Naive B cell (primary cell): ENCODE results near the gene RPRD2. TPM values are rescaled to one million over a fixed set of nuclear protein-coding genes. Genes with fewer than 3 reads are reported as not detected.

Experiments
- ATAC-seq, 2 donors: fragments of 150-1000 bp; cut with Tn5 transposase; 2 replicates each; pipeline ENCODE4 v1.10.0; 2021; ENCODE audit warnings: low read depth in 2 of 2, mild to moderate bottlenecking in 2 of 2, moderate library complexity in 2 of 2
- DNase-seq: peaks from one replicate; pipeline ENCODE4 v3.0.0; 2022
- H3K27ac Mint-ChIP-seq, 6 donors: one replicate each; pipeline ENCODE4 v1.8.0; 2020 to 2022; ENCODE audit warnings: mild to moderate bottlenecking in 6 of 6, mixed read lengths in 6 of 6, moderate library complexity in 5 of 6, inconsistent platforms in 2 of 6
- H3K27me3 Mint-ChIP-seq, 3 donors: one replicate each; pipeline ENCODE4 v1.8.0; 2021 to 2022; ENCODE audit warnings: mixed read lengths in 3 of 3, mild to moderate bottlenecking in 1 of 3
- H3K36me3 Mint-ChIP-seq, 2 donors: one replicate each; pipeline ENCODE4 v1.8.0; 2020 to 2022; ENCODE audit warnings: mixed read lengths in 2 of 2, inconsistent platforms in 1 of 2, mild to moderate bottlenecking in 1 of 2
- H3K4me1 Mint-ChIP-seq, 3 donors: one replicate each; pipeline ENCODE4 v1.8.0; 2020 to 2022; ENCODE audit warnings: mixed read lengths in 3 of 3, inconsistent platforms in 1 of 3, mild to moderate bottlenecking in 1 of 3, moderate library complexity in 1 of 3
- H3K4me3 Mint-ChIP-seq, 8 donors: one replicate each; pipeline ENCODE4 v1.8.0; 2020 to 2022; ENCODE audit warnings: mild to moderate bottlenecking in 8 of 8, mixed read lengths in 8 of 8, moderate library complexity in 8 of 8, inconsistent platforms in 2 of 8
- H3K9me3 Mint-ChIP-seq, 7 donors: one replicate each; pipeline ENCODE4 v1.8.0; 2020 to 2022; ENCODE audit warnings: mixed read lengths in 7 of 7, mild to moderate bottlenecking in 5 of 7, inconsistent platforms in 2 of 7, moderate library complexity in 1 of 7
- polyA plus RNA-seq, 6 donors: library from polyadenylated mRNA; unstranded; fragments of 300-500 nt; fragmentation: Illumina TruSeq; gene quantifications; one replicate each; pipeline ENCODE4 v1.2.3, GENCODE V29; 2021; ENCODE audit warnings: low read depth in 6 of 6

The RPRD2 gene
- polyA plus RNA-seq, 6 donors from 2014 or later: 2.6 to 49.9 (median 28.6) TPM

DNA sequence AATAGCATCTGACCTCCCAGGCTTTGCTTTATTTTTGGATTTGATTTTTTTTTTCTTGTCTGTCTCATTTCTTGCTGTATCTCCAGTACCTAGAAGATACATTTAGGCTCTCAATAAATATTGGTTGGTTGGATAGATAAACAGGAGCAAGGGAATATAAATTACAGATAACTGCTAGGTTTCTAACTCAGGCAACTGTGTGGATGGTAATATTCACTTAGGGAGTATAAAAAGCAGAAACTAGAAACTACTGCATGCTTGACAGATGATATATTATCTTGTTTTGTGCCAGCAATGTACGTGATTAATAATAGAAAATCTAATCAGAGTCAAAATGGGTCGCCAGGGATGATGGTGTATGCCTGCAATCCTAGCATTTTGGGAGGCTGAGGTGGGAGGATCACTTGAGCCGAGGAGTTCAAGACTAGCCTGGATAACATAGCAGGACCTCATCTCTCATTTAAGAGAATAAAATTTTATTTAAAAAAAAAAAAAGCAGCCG, 92.2 kb downstream of the RPRD2 start:
- Mint-ChIP-seq H3K27me3 (no peaks in the 10 kb centered on the region), H3K36me3 (peaks cover 7 to 10% of the 10 kb centered on the region in 2 donors), H3K27ac (peak overlapping the region in 2 of 6 donors; percentile 27 to 65), H3K4me1 (peaks cover 0 to 4% (median 0%) of the 10 kb centered on the region in 3 donors), H3K9me3 (no peaks in the 10 kb centered on the region), H3K4me3 (no peak overlapping the region)
- no peak for ATAC-seq
- no peak for DNase-seq

DNA sequence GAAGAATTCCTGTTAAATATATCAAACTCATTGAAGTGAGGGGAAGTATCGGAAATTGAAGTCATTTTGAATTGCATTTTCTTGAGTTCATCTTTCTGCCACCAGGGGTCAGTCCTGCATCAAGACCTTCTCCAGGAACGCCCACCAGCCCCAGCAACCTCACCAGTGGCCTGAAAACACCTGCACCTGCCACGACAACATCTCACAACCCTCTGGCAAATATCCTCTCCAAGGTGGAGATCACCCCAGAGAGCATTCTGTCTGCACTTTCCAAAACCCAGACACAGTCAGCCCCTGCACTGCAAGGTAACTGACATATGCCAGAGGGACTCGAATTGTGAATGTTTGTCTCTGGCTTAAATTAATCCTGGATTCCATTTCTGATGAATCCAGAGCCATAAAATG, 100.5 kb downstream of the RPRD2 start:
- ATAC-seq (peak; percentile 73 to 84), DNase-seq (peak; percentile 63)
- peak overlapping the region in 3 of 6 donors; percentile 35 to 83 (median 42) for H3K27ac Mint-ChIP-seq
- no peak overlapping the region for H3K4me3 Mint-ChIP-seq
- peaks cover 0 to 6% of the 10 kb centered on the region in 2 donors for H3K36me3 Mint-ChIP-seq
- H3K9me3 Mint-ChIP-seq: no peaks in the 10 kb centered on the region
- H3K4me1 Mint-ChIP-seq: peaks cover 4 to 6% (median 4%) of the 10 kb centered on the region in 3 donors
- H3K27me3 Mint-ChIP-seq: no peaks in the 10 kb centered on the region

DNA sequence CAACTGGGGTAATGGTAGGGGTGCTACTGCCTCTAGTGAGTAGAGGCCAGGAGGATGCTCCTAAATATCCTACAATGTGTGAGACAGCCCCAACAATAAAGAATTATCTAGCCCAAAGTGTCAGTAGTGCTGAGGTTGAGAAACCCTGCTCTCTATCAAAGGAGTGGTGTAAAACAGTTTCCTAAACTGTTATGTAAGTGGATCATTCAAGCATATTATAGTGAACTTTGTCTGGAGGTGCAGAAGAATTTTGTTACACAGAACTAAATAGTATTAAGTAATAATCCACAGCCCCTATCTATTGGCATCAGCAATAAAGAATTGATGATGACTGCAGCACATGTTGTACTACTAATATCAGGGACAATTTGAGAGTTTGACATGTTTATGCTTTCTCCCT, 103.0 kb downstream of the RPRD2 start:
- Mint-ChIP-seq H3K27ac (peak overlapping the region in 1 of 6 donors; percentile 6), H3K9me3 (no peaks in the 10 kb centered on the region), H3K36me3 (peaks cover 13 to 19% of the 10 kb centered on the region in 2 donors), H3K4me1 (peaks cover 4 to 8% (median 6%) of the 10 kb centered on the region in 3 donors), H3K27me3 (no peaks in the 10 kb centered on the region), H3K4me3 (no peak overlapping the region)
- DNase-seq (no peak), ATAC-seq (no peak)

DNA sequence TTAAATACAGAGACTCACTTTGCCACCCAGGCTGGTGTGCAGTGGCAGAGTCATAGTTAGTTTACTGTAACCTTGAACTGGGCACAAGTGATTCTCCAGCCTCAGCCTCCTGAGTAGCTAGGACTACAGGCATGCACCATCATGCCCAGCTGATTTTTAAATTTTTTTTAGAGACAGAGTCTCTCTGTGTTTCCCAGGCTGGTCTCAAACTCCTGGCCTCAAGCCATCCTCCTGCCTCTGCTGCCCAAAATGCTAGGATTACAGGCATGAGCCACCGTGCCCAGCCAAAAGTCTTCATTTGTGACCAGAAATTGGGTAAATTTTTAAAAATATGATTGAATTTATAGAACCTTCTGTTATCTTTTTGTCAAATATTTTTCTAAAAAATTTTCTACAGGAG, 105.3 kb downstream of the RPRD2 start:
- H3K36me3 Mint-ChIP-seq: peaks cover 13 to 24% of the 10 kb centered on the region in 2 donors

DNA sequence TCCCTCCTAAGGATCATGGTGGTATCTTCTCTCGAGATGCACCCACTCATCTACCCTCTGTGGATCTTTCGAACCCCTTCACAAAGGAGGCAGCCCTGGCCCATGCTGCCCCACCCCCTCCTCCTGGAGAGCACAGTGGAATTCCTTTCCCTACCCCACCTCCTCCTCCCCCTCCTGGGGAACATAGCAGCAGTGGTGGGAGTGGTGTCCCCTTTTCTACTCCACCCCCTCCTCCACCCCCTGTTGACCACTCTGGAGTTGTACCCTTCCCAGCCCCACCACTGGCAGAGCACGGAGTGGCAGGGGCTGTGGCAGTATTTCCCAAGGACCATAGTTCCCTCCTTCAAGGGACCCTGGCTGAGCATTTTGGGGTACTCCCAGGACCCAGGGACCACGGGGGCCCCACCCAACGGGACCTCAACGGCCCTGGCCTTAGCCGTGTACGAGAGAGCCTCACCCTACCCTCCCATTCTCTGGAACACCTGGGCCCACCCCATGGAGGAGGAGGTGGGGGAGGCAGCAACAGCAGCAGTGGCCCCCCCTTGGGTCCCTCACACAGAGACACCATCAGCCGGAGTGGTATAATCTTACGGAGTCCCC, 108.8 kb downstream of the RPRD2 start:
- no peak overlapping the region for H3K27ac Mint-ChIP-seq
- no peaks in the 10 kb centered on the region for H3K27me3 Mint-ChIP-seq
- DNase-seq (no peak), ATAC-seq (no peak)
- H3K4me3 Mint-ChIP-seq: no peak overlapping the region
- H3K9me3 Mint-ChIP-seq: no peaks in the 10 kb centered on the region
- peaks cover 13 to 24% of the 10 kb centered on the region in 2 donors for H3K36me3 Mint-ChIP-seq
- peaks cover 0 to 4% (median 0%) of the 10 kb centered on the region in 3 donors for H3K4me1 Mint-ChIP-seq

More for the DNA sequence above, 105.3 kb downstream of the RPRD2 start:
- Mint-ChIP-seq H3K4me1 (peaks cover 3 to 6% (median 4%) of the 10 kb centered on the region in 3 donors), H3K27me3 (no peaks in the 10 kb centered on the region), H3K9me3 (no peaks in the 10 kb centered on the region), H3K27ac (no peak overlapping the region), H3K4me3 (no peak overlapping the region)
- DNase-seq (no peak), ATAC-seq (no peak)

DNA sequence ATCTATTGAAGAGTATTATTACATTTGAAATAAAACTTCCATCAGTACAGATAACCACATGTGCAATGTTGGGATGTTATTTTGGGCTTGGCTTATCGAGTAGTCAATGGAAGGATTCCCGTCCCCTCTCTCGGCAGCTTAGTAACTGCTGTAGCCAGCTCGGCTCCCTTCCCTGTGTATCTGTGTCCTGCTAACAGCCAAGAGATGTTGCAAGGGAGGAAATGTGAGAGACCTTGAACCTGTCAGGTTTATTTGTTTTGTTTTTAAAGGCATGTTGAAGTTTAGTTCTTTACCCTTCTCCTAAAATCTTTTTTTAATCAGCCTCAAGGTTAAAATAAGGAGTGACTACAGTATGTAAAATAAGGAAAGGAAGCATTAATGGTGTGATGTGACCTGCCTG, 109.7 kb downstream of the RPRD2 start:
- Mint-ChIP-seq H3K27ac (peak overlapping the region in 2 of 6 donors; percentile 44 to 65), H3K9me3 (no peaks in the 10 kb centered on the region), H3K4me1 (peaks cover 0 to 8% (median 0%) of the 10 kb centered on the region in 3 donors), H3K4me3 (peak overlapping the region in 1 of 8 donors; percentile 12), H3K27me3 (no peaks in the 10 kb centered on the region), H3K36me3 (peaks cover 13 to 24% of the 10 kb centered on the region in 2 donors)
- DNase-seq: no peak
- no peak for ATAC-seq

DNA sequence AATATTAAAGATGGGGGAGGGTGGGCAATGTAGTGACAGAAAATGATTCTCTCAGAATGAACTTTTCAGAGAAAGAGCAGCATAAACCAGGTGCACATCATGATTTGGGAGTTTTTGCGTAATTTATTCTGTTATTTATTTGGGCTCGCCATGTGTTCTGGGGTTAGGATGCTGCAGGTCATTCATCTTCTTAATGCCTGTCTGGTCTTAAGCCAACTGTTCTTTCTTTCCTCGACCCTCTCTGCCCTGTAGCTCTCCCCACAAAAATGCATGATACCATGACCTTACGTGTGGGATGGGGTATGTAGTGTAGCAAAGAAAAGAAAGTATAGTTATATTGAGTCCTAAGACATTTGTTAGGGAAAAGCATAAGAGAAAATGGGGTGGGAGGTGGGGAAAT, 110.9 kb downstream of the RPRD2 start:
- no peak for ATAC-seq
- Mint-ChIP-seq H3K4me3 (no peak overlapping the region), H3K9me3 (no peaks in the 10 kb centered on the region), H3K27me3 (no peaks in the 10 kb centered on the region), H3K27ac (peak overlapping the region in 1 of 6 donors; percentile 7), H3K36me3 (peaks cover 13 to 24% of the 10 kb centered on the region in 2 donors), H3K4me1 (peaks cover 0 to 8% (median 0%) of the 10 kb centered on the region in 3 donors)
- DNase-seq: no peak

DNA sequence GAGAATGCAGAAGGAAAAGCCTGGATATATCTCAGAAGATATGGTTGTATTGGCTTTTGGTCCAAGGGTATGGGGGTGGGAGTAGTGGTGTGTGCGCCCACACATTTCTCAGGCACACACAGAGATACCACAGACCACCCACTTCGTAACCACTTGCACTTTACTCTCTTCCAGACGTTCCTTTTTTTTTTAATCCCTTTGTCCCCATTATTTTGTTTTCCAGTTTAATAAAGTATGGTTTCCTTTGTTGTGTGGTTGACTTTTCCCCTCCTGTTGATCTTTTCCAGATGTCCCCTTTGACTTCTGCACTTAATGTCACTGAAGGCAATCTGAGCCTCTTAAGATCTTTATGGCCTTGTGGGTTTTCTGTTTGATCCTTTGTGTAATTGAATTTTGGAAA, 112.8 kb downstream of the RPRD2 start:
- no peaks in the 10 kb centered on the region for H3K9me3 Mint-ChIP-seq

DNA sequence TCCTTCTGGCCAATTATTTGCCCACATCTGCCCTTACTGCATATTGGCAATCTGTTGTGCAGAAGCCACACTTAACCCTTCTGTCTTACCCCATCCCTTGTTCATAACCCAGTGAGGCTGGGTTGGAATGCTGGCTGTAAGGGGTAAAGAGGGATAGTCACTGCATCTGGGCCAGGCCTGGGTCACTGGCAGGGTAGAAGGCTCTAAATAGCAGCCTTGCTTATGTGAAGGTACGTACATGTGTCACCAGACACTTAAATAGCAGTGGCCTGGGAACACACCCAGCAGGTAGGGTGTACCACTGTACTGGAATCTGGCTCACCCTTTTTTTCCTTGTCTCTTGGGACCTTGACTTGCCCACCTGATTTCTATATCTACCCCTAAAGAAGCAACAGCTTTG, 113.4 kb downstream of the RPRD2 start:
- Mint-ChIP-seq H3K9me3 (no peaks in the 10 kb centered on the region), H3K36me3 (peaks cover 0 to 2% of the 10 kb centered on the region in 2 donors), H3K4me1 (peaks cover 0 to 4% (median 0%) of the 10 kb centered on the region in 3 donors), H3K4me3 (no peak overlapping the region), H3K27me3 (no peaks in the 10 kb centered on the region), H3K27ac (peak overlapping the region in 3 of 6 donors; percentile 0 to 58 (median 0))
- DNase-seq: no peak
- no peak for ATAC-seq

More for the DNA sequence above, 112.8 kb downstream of the RPRD2 start:
- Mint-ChIP-seq H3K36me3 (peaks cover 2 to 8% of the 10 kb centered on the region in 2 donors), H3K27ac (peak overlapping the region in 3 of 6 donors; percentile 0 to 42 (median 34)), H3K4me1 (peaks cover 0 to 4% (median 0%) of the 10 kb centered on the region in 3 donors), H3K4me3 (no peak overlapping the region), H3K27me3 (no peaks in the 10 kb centered on the region)
- no peak for ATAC-seq
- DNase-seq: no peak

DNA sequence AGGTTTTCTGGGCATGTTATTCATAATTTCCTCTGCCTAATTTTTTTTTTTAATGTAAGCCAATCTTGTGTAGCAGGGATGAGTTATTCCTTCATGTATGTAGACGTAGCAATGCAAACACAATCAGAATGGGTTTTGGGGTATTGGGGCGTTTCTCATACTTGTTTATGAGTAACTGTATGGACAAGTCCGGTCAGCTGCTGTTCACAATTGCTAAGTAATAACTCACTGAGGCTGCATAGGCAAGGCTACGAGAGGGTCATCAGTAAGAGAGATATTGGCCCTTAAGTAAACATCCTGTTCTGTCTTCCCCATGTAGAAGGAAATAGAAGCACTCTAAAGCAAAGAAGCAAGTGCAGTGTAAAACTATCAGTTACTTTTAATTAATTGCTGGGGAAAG, 113.8 kb downstream of the RPRD2 start:
- Mint-ChIP-seq H3K4me1 (peaks cover 0 to 4% (median 0%) of the 10 kb centered on the region in 3 donors), H3K27me3 (no peaks in the 10 kb centered on the region), H3K9me3 (no peaks in the 10 kb centered on the region), H3K27ac (peak overlapping the region in 3 of 6 donors; percentile 0 to 91 (median 58)), H3K4me3 (no peak overlapping the region), H3K36me3 (no peaks in the 10 kb centered on the region)
- no peak for DNase-seq
- no peak for ATAC-seq

DNA sequence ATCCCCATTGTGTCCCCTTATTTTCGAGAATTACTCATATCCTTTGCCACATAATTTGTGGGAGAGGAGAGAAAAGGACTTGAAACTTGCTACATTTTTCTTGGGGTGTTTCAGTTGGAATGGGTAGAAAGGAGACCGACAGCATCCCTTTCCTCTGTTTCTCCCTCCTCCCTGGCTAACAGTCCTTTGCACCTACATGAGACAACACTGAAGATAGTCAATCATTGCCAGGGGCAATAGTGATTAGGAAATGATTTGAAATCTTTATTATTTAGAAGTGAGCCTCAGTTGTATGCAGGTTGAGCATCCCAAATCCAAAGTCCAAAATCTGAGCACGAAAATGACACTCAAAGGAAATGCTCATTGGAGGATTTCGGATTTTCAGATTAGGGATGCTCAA, 115.4 kb downstream of the RPRD2 start:
- Mint-ChIP-seq H3K27me3 (no peaks in the 10 kb centered on the region), H3K4me1 (peaks cover 0 to 4% (median 0%) of the 10 kb centered on the region in 3 donors), H3K4me3 (no peak overlapping the region), H3K9me3 (no peaks in the 10 kb centered on the region), H3K27ac (no peak overlapping the region), H3K36me3 (no peaks in the 10 kb centered on the region)
- DNase-seq: no peak
- ATAC-seq: no peak

DNA sequence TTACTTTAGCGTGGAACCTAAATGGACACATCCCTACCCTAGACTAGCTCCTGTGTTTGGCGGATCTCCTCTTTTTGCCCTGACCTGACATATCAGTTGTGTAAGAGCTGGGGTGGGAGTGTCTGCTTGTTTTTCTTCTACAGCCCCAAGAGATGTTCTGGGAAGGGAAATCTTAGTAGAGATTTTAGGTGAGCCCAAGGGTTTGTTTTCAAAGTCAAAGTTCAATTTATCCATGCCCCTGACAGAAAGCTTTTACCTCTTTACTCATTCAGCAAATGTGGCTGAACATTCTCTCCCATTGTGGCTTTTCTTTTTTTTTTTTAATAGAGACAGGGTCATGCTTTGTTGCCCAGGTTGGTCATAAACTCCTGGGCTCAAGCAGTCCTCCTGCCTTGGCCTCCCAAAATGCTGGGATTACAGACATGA, 116.0 kb downstream of the RPRD2 start:
- no peaks in the 10 kb centered on the region for H3K36me3 Mint-ChIP-seq
- H3K27me3 Mint-ChIP-seq: no peaks in the 10 kb centered on the region
- no peak for DNase-seq
- H3K4me1 Mint-ChIP-seq: peaks cover 0 to 4% (median 0%) of the 10 kb centered on the region in 3 donors
- H3K27ac Mint-ChIP-seq: peak overlapping the region in 1 of 6 donors; percentile 60
- H3K4me3 Mint-ChIP-seq: peak overlapping the region in 1 of 8 donors; percentile 12
- no peak for ATAC-seq
- H3K9me3 Mint-ChIP-seq: no peaks in the 10 kb centered on the region

DNA sequence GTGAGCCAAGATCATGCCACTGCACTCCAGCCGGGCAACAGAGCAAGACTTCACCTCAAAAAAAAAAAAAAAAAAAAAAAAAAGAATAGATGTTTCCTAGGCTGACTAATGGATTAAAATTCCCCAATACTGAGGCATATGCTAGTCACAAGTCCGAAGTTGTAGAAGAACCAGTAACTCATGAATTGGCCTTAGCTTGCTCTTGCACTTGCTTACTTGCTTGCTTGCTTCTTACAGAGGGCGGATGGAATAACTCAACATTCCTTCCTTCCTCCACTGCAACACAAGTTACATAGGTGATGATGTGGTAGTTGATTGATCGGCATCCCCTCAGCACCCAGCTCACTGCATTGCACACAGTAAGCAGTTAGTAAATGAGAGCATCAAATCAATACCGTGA, 120.5 kb downstream of the RPRD2 start:
- Mint-ChIP-seq H3K36me3 (peaks cover 4 to 13% of the 10 kb centered on the region in 2 donors), H3K27me3 (no peaks in the 10 kb centered on the region), H3K4me3 (peak overlapping the region in 1 of 8 donors; percentile 59), H3K9me3 (no peaks in the 10 kb centered on the region), H3K27ac (no peak overlapping the region), H3K4me1 (peaks cover 12 to 25% (median 22%) of the 10 kb centered on the region in 3 donors)
- no peak for DNase-seq
- no peak for ATAC-seq

DNA sequence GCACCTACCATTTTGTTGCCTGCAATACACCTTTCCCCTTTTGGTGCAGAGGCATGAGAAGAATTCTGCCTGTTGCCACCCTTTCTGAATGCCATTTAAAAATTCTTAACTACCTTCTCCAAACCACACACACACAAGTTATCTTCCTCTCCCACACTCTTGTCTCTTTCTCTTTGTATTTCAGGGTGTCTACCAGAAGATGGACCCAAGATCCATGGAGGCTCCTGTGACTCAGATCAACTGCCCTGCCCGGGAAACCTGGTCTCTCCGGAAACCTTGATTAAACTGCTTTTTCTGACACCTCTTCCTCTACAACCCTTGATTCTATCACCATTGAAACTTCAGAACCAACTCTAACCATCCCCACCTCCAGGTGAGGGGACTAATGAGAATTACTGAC, 120.9 kb downstream of the RPRD2 start:
- no peaks in the 10 kb centered on the region for H3K27me3 Mint-ChIP-seq
- H3K27ac Mint-ChIP-seq: peak overlapping the region in 2 of 6 donors; percentile 1 to 13
- H3K36me3 Mint-ChIP-seq: peaks cover 4 to 14% of the 10 kb centered on the region in 2 donors
- ATAC-seq (no peak), DNase-seq (no peak)
- no peaks in the 10 kb centered on the region for H3K9me3 Mint-ChIP-seq
- H3K4me3 Mint-ChIP-seq: peak overlapping the region in 4 of 8 donors; percentile 11 to 59 (median 34)
- peaks cover 12 to 25% (median 22%) of the 10 kb centered on the region in 3 donors for H3K4me1 Mint-ChIP-seq
